COLO668 (cell line): ENCODE data around the gene GFER.
"Not testable (repeated sequence)": the region's sequence is repeated elsewhere in the genome, so short reads cannot be mapped to it uniquely, and the experiment has no call there.

Experiments used
- DNase-seq: peaks from one replicate; lab custom pipeline; 2025; ENCODE audit not compliant: unreplicated experiment; lab: John Stamatoyannopoulos, UW

GFER gene

DNA sequence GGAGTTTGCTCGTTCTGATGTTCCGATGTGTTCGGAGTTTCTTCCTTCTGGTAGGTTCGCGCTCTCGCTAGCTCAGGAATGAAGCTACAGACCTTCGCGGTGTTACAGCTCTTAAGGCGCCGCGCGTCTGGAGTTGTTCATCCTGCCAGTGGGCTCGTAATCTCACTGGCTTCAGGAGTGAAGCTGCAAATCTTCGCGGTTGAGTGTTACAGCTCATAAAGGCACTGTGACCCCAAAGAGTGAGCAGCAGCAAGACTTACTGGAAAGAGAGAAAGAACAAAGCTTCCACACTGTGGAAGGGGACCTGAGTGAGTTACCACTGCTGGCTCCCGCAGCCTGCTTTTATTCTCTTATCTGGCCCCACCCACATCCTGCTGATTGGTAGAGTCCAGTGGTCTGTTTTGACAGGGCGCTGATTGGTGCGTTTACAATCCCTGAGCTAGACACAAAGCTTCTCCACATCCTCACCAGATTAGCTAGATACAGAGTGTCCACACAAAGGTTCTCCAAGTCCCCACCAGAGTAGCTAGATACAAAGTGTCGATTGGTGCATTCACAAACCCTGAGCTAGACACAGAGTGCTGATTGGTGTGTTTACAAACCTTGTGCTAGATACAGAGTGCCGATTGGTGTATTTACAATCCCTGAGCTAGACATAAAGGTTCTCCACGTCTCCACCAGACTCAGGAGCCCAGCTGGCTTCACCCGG is 26.4 kb upstream of the GFER start:
- DNase-seq = not testable (repeated sequence)

- DNase-seq = not testable (repeated sequence)
These were observed 25.9 kb upstream of the GFER start for GRCh38 chr16:1958143-1958491.

- DNase-seq = no peak
These were observed 25.2 kb upstream of the GFER start for GRCh38 chr16:1958715-1959268.

DNA sequence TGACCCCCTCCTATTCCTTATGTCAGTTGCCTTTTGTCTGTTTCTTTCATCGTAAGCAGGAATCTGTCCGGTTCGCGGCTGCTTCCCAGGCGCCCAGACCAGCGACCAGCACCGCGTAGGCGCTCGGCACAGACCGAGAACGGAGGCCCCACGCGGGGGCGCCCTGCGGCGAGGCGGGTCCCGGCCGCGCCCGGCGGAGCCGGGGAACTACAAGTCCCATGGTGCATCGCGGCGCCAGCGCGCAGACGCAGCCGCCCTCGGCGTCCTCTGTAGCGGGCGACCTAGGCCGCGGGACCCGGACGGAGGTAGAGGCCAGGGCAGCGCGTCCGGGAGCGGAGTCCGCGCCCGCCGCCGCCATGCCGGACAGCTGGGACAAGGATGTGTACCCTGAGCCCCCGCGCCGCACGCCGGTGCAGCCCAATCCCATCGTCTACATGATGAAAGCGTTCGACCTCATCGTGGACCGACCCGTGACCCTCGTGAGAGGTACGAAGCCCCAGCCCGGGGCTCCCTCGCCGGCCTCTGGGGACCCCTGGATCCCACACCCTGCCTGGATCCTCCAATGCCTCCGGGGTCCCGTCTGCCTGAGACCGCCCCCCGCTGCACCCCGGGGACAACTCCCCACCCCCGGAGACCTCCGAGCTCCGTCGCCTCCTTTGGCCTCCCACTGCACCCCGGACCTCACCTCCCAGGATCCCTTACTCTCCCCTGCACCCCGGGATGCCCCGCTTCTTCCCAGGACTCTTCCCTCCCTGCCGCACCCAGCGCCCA is 24.5 kb upstream of the GFER start, which contains the start of gene NDUFB10:
NDUFB10 (plus strand) TSS at position 270 of the 771 bp plus-strand sequence; CDS start at position 357, 87 bp downstream.
- peak; percentile 96 for DNase-seq

GRCh38 chr16:1960665-1961630 is 23.0 kb upstream of the GFER start:
- DNase-seq = peak; percentile 67

DNA sequence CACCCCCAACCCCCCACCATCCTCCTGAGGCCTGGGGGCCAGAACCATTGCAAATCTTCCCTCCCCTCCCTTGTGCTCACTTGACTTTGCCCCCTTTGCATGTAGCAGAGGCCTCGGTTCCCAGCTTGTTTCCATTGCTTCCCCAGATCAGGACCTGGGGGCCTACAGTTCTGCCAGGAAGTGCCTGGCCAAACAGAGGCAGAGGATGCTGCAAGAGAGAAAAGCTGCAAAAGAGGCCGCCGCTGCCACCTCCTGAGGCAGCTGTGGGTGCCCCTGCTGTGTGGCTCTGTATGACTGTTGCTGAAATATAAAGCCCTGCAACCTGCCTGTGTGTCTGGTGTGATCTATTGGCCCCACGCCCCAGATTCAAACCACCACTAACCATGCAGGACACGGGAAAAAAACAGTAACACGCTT is 22.3 kb upstream of the GFER start:
- peak; percentile 17 for DNase-seq

GRCh38 chr16:1962161-1963153 is 21.5 kb upstream of the GFER start:
- DNase-seq = not testable (repeated sequence)

DNA sequence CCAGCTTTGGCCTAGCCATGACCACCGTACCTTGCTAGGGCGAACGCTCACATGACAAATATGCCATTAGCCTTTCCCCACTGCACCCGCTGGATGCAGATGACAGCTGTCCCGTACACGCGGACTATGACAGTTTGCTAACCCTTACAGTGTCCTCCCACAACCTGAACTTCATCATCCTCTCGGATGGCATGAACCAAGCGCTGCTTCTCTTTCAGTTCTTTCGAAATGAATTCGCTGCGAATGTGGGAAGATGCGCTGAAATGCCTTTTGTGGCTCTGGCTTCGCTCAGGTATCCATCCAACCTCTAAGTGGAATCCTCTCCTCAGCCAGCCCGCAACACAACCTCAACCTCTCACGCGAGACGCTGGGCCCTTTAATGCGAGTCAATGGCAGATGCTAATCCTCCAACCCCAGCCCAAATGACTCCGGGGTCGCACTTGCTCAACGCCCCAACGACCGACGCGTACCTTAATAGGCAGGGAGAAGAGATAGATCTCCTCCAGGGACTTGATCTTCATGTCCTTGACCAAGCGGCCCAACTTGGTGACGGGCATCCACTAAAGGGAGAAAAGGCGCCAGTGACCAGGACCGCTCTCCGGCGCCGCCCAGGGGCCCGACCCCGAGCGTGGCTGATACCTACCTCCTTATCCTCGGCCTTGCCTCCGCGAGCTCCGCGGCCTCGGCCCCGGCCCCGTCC is 20.0 kb upstream of the GFER start:
- peak; percentile 63 for DNase-seq

GRCh38 chr16:1964506-1965395 is 19.2 kb upstream of the GFER start, which contains the start of gene RPS2:
Gene RPS2 (minus strand): TSS chr16:1964826. CDS start chr16:1964625, 201 bp downstream.
- DNase-seq = peak; percentile 99

- peak; percentile 26 for DNase-seq
These were observed 18.5 kb upstream of the GFER start for GRCh38 chr16:1965396-1966001.

GRCh38 chr16:1966460-1966859 is 17.5 kb upstream of the GFER start, which contains the start of gene RNF151:
Gene RNF151 (plus strand): TSS chr16:1966856. CDS start chr16:1966882, 26 bp downstream.
- DNase-seq = no peak

DNA sequence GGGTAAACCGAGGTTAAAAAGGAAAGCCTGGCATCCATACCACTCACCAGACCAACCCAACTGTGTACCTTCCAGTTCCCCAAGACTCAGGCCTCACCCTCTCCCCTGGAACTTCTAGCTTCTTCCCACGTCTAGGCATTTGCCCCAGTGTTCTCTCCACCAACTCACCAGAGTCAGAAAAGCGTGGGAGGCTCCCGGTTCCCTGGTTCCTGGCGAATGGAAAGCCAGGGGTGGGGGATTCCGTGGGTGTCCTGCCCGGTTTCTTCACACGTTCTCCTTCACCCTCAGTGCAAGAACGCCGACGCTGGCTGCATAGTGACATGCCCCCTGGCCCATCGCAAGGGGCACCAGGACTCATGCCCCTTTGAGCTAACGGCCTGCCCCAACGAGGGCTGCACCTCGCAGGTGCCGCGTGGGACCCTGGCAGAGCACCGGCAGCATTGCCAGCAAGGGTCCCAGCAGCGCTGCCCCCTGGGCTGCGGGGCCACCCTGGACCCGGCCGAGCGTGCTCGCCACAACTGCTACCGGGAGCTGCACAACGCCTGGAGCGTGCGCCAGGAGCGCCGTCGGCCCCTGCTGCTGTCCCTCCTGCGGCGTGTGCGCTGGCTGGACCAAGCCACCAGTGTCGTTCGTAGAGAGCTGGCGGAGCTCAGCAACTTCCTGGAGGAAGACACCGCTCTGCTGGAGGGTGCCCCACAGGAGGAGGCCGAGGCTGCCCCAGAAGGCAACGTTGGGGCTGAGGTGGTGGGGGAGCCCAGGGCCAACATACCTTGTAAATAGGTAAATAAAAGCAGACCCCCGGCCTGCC is 15.6 kb upstream of the GFER start:
- no peak for DNase-seq

DNA sequence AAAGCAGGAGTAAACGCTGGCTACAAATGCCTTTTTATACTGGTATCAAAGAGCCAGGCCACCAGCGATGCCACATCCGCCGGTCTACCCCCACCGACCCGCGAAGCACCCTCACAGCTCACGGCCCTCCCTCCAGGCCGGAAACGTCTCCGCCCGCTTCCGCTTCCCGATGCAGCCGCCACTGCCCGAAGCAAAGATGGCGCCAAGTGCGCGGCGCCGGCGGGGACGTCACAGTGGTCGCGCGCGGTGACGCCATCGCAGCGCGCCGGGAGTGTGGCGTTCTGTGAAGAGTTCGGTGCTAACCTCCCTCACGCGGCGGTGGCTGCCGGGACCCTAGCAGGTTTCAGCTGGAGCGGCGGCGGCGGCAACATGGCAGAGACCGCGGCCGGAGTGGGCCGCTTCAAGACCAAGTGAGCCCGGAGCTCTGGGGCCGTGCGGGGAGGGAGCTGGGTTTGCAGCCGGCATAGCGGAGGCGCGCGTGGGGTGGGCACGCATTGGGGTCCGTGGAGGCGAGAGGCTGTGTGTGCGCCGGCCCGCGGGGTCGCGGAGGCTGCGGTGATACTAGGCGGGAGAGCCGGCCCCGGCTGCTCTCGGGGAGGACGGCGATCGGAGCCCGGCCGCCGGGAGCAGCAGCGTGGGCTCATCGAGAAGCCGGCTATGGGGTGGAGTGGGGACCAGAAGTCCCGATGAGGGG is 12.1 kb upstream of the GFER start, which contains the start of gene TBL3:
TBL3 (plus strand) TSS at position 258 of the 694 bp plus-strand sequence; CDS start at position 370, 112 bp downstream.
- peak; percentile 95 for DNase-seq

DNA sequence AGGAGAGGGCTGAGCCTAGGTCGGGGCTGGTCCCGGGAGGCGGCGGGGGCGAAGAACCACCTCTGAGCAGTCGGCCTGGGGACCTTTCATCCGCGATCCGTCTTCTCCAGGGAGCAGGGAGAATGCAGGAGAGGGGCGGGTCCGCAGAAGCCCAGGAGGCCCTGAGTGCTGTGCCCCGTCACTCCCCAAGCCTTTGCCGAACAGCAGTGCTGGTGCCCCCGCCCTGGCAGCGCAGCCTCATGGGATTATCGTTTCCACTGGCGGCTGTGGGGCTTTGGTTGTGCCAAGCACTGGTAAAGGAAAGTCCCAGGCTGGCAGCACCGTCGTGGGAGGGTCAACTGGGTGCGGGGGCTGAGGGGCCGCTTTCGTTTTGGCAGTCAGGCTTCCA is 11.5 kb upstream of the GFER start:
- peak; percentile 26 for DNase-seq

DNA sequence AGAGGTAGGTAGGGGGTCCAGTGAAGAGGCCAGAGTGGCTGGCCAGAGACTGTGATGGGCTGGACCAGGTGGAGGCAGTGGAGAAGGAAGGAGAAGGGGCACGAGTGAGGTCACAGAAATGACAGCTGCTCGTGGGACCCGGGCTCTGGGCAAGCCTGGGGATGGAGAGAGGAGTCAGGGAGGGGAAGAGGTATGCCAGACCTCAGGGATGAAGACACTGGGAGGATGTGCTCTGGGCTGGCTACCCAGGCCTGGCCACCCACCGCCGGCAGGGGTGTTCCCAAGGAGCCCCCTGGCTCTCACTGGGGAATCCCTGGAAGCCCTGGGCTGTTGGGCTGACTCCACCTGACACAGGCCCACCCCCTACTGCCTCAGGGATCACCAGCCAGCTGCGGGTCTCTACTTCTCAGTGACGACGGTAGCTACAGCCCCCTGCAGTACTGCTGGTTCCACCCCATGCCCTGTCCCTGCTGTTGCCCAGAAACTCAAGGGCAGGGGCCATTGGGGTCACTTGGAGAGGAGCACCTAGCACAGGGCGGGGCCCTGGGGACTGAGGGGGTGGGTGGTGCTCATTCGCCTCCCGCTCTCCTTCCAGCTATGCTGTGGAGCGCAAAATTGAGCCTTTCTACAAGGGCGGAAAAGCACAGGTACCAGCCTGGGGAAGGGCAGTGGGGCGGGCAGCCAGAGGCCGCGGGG is 10.4 kb upstream of the GFER start:
- DNase-seq = no peak
